SH-SY5Y (cell line): ENCODE measurements around the gene HES1.

Source experiments
- GATA2 ChIP-seq: IDR thresholded peaks from 2 replicates; pipeline ENCODE4 v1.6.1; 2011; ENCODE audit warnings: mild to moderate bottlenecking, low read depth, low read length
- GATA3 ChIP-seq: IDR thresholded peaks from 2 replicates; pipeline ENCODE4 v1.6.1; 2011; ENCODE audit warnings: low read depth, mild to moderate bottlenecking, low read length, moderate library complexity

The HES1 gene

GRCh38 chr3:194114123-194114522 lies 21.8 kb upstream of the HES1 start:
- TF ChIP-seq GATA3: no peak
- no peak for TF ChIP-seq GATA2

GRCh38 chr3:194117104-194117845 lies 18.7 kb upstream of the HES1 start:
- TF ChIP-seq GATA2: no peak
- TF ChIP-seq GATA3: no peak

GRCh38 chr3:194118920-194119319 lies 17.0 kb upstream of the HES1 start:
- TF ChIP-seq GATA3 (no peak), GATA2 (no peak)

GRCh38 chr3:194119831-194120590 lies 15.9 kb upstream of the HES1 start:
- TF ChIP-seq GATA2: no peak
- TF ChIP-seq GATA3: no peak

- TF ChIP-seq GATA2: no peak
- TF ChIP-seq GATA3: no peak
Measured at GRCh38 chr3:194120789-194121770, 14.9 kb upstream of the HES1 start.

GRCh38 chr3:194121891-194122631 lies 13.9 kb upstream of the HES1 start:
- TF ChIP-seq GATA2 (no peak), GATA3 (no peak)

- TF ChIP-seq GATA3 (no peak), GATA2 (no peak)
Measured at GRCh38 chr3:194123726-194124125, 12.2 kb upstream of the HES1 start.

- TF ChIP-seq GATA3 (no peak), GATA2 (no peak)
Measured at GRCh38 chr3:194124193-194124592, 11.8 kb upstream of the HES1 start.

GRCh38 chr3:194125442-194125841 lies 10.5 kb upstream of the HES1 start:
- TF ChIP-seq GATA2 (no peak), GATA3 (no peak)

- TF ChIP-seq GATA3 (no peak), GATA2 (no peak)
Measured at GRCh38 chr3:194126790-194127189, 9.2 kb upstream of the HES1 start.

GRCh38 chr3:194128202-194128918 lies 7.6 kb upstream of the HES1 start:
- TF ChIP-seq GATA2: no peak
- TF ChIP-seq GATA3: no peak

GRCh38 chr3:194129581-194130133 lies 6.3 kb upstream of the HES1 start:
- no peak for TF ChIP-seq GATA2
- TF ChIP-seq GATA3: no peak

- no peak for TF ChIP-seq GATA3
- no peak for TF ChIP-seq GATA2
Measured at GRCh38 chr3:194130188-194130587, 5.8 kb upstream of the HES1 start.
